GM19193 (cell line): ENCODE results near the gene SLC12A9.

Source experiments
- POLR2A ChIP-seq: IDR thresholded peaks from 4 replicates; pipeline ENCODE4 v1.6.1; 2011; ENCODE audit not compliant: insufficient read depth, insufficient read length; ENCODE audit errors: extremely low read depth

The SLC12A9 gene

DNA sequence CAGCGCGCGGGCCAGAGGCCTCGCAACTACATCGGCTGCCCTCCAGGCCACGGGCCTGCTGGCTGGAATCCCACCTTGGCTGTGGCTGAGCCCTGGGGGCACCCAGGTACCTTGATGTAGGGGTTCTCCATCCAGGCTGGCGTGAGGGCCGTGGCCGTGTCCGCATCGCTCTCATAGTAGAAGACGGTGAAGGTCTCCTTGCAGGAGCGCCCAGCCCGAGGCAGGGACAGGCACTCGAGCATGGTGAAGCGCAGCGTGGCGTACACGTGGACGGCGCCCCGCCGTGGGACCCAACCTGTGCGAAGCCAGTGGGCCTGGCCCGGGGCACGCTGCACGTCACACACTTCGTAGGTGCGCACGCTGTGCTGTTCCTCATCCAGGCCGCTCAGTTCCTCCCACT, 29.0 kb upstream of the SLC12A9 start:
- TF ChIP-seq POLR2A: no peak

DNA sequence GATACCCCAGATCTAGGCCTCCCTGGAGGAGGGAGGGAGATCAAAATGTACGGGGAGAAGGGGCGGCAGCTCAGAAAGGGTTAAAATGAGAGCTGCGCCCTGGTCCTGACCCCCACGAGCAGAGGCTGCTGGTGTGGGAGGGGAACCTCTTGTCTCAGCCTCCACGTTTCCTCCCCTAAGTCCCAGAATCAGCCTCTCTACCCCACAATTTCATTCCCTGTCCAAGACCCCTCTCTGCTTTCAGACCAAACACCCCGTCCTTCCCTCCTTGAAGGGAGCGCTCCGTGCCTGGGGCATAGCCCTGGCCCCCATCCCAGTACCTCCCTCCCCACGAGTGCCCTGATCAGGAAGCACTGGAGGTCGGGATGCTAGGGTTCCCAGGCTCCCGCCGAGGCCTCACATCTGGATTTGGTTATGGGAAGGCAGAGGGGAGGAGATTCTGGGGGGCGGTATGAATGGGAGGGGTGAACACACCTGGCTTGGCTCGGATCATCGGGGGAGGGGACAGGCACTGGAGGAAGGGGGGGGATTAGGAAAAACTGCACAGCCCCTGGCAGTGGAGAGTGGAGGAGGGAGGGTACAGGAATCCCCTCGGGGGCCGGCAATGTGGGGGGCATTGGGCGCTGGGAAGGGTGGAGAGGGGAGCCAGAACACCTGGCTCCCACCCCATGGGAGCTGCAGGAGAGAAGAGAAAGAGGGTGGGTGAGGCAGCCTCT, 27.9 kb upstream of the SLC12A9 start:
- no peak for TF ChIP-seq POLR2A

- TF ChIP-seq POLR2A: no peak
Observed at GRCh38 chr7:100825215-100825671, 27.3 kb upstream of the SLC12A9 start.

DNA sequence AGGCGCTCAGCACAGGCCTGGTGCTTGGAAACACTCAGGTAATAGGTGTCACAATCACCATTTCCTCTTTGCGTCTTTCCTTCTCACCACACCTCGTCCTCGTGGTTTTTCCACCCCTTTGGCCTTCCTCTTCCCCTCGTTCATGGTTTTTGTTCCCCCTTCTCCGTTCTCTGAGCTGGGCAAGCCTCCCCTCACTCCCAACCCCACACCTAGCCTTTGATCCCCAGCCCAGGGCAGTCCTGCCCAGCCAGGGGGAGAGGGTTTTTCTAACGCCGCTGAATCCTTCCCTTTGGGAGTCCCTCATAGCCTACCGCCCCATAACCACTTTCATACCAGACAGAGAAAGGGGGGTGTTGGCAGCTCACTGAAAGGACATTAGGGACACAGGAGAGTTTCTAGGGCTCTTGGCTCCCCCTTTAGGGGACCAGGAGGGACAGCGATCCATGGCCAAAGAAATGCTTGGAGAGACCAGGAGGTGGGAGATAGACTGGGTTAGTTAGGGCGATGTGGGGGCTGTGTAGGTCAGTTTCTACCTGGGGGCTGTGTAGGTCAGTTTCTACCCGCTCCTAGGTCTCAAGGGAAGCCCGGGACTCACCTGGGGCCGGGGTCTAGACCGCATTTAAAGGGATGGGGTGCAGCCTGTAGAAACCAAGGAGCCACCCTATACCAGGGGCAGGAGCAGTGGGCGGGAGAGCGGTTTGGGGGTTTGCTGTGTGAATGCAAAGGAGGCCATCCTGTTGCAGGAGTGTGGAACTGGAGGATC, 26.6 kb upstream of the SLC12A9 start:
- no peak for TF ChIP-seq POLR2A

GRCh38 chr7:100826514-100827329, 25.8 kb upstream of the SLC12A9 start:
- no peak for TF ChIP-seq POLR2A

- TF ChIP-seq POLR2A: no peak
Observed at GRCh38 chr7:100827330-100828226, 24.9 kb upstream of the SLC12A9 start, which contains the start of gene EPHB4. Gene EPHB4 (minus strand): TSS chr7:100827523. CDS start chr7:100827030, 493 bp downstream.

GRCh38 chr7:100829150-100829716, 23.3 kb upstream of the SLC12A9 start:
- no peak for TF ChIP-seq POLR2A

DNA sequence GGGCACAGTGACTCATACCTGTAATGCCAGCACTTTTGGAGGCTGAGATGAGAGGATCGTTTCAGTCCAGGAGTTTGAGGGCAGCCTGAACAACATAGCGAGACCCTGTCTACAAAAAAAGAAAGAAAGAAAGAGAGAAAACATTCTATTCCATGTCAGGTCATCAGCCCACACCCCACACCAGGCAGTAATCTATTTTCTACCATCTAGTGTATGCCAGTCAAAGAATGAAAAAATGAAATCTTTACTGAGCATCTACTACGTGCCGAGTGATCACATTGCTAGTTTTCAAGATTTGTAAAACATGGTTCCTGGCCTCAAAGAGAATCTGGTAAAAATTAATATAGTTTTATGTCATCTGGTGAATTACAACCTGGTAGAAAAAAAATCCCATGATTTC, 22.1 kb upstream of the SLC12A9 start:
- TF ChIP-seq POLR2A: no peak

DNA sequence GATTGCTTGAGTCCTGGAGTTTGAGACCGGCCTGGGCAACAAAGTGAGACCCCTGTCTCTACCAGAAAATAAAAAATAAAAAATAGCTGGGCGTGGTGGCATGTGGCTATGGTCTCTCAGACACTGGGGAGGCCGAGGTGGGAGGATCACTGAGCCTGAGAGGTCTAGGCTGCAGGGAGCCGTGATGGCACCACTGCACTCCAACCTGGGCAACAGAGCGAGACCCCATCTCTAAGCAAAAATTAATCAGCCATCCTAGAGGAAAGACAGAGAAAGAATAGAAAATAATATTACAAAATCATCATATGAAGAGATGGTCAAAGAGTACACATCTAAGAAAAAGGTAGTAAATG, 20.3 kb upstream of the SLC12A9 start:
- TF ChIP-seq POLR2A: no peak

- no peak for TF ChIP-seq POLR2A
Observed at GRCh38 chr7:100835903-100836811, 16.4 kb upstream of the SLC12A9 start.

GRCh38 chr7:100836812-100837098, 15.8 kb upstream of the SLC12A9 start:
- no peak for TF ChIP-seq POLR2A

DNA sequence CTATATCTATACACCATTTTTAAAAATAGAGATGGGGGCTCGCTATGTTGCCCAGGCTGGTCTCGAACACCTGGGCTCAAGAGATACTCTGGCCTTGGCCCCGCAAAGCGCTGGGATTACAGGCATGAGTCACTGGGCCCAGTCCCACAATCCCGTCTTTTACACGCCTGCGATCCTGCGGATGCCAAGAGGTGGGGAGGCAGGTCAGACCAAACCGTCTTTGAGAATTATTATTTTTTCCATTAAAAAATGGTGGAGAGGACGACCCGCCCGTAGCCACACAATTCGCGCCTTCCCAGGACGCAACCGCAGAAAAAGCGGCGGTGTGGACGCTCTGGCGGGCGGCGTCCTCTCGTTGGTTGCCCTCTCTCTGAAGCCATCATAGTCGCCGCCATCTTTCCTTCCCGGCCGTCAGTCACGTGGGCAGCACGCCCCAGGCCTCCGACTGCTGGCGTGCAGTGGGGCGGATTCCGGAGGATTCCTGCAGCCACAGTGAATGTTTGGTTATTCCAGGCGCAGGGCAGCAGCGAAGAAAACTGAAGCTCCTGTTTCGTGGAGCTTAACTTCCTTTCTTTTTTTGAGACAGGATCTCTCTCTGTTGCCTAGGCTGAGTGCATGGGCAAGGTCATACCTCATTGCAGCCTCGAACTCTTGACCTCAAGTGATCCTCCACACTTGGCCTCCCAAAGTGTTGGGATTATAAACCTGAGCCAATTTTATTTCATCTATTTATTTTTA, 15.2 kb upstream of the SLC12A9 start:
- peak; percentile 46 for TF ChIP-seq POLR2A
